ENCODE data around the gene LGI2.

The LGI2 gene

GRCh38 chr4:24968278-24968677 lies 62.5 kb downstream of the LGI2 start:
- no peak for TF ChIP-seq CTCF (IDR thresholded peaks at IDR 0.05; ENCODE audit: insufficient read depth, missing control alignments)
- DNase-seq (ENCODE audit: insufficient read length, low spot score) (no peak), FAIRE-seq (no peak)

DNA sequence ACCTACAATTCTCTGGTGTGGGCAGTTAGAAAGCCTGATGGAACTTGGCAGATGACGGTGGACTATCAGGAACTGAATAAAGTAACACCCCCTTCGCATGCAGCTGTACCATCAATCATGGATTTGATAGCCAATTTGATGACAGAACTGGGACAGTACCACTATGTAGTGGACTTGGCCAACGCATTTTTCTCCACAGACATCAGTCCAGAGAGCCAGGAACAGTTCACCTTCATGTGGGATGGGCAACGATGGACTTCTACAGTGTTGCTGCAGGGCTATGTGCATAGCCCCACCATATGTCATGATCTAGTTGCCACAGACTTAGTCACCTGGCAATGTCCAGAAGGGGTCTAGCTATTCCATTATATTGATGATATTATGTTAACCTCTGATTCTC lies 63.4 kb downstream of the LGI2 start:
- FAIRE-seq: no peak

DNA sequence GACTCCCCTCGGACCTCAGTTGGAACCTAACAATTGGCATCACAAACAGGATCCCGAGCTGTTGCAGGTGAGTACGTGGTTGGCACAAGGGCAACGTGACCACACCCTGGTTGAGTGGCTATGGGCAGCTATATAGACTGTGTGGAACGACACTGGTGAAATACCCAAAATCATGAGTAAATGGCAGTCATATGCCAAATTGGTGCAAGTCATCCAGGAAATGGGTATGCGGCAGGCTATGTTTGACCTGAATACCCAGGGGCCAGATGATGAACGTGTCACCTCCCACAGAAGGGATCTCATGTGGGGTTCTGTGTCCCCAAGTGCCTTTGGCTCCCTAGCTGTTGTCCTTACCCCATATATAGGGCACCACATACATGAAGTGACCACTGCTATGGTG lies 64.7 kb downstream of the LGI2 start:
- DNase-seq (ENCODE audit: insufficient read length, low spot score) (no peak), FAIRE-seq (no peak)
- TF ChIP-seq CTCF (IDR thresholded peaks at IDR 0.05; ENCODE audit: insufficient read depth, missing control alignments): no peak

More for the DNA sequence above, 63.4 kb downstream of the LGI2 start:
- no peak for DNase-seq (ENCODE audit: insufficient read length, low spot score)
- no peak for TF ChIP-seq CTCF (IDR thresholded peaks at IDR 0.05; ENCODE audit: insufficient read depth, missing control alignments)

- DNase-seq (ENCODE audit: insufficient read length, low spot score): no peak
- no peak for TF ChIP-seq CTCF (IDR thresholded peaks at IDR 0.05; ENCODE audit: insufficient read depth, missing control alignments)
- no peak for FAIRE-seq
These were observed 65.1 kb downstream of the LGI2 start for GRCh38 chr4:24965627-24966026.

GRCh38 chr4:24963277-24963676 lies 67.5 kb downstream of the LGI2 start:
- DNase-seq (ENCODE audit: insufficient read length, low spot score): no peak
- no peak for FAIRE-seq
- no peak for TF ChIP-seq CTCF (IDR thresholded peaks at IDR 0.05; ENCODE audit: insufficient read depth, missing control alignments)

DNA sequence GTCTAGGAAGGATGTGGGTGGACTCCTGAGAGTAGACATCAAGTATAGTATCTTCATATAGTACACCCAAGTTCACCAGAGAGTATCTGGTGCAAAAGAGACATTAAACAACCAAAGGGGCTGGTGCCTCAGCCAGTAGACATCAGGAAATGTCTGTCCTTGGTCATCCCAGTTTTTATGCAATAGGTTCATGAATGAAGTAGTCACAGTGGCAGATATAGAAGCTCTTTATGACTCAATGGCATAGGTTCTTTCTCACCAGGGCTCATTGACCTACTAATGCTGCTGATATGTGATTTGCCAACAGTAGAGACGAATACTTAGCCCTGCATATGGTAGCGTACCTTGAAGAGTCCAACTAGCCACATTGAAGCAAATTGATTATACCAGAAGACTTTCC lies 72.9 kb downstream of the LGI2 start:
- DNase-seq (ENCODE audit: insufficient read length, low spot score) (no peak), FAIRE-seq (no peak)
- no peak for TF ChIP-seq CTCF (IDR thresholded peaks at IDR 0.05; ENCODE audit: insufficient read depth, missing control alignments)

- no peak for TF ChIP-seq CTCF (IDR thresholded peaks at IDR 0.05; ENCODE audit: insufficient read depth, missing control alignments)
- FAIRE-seq: no peak
- no peak for DNase-seq (ENCODE audit: insufficient read length, low spot score)
These were observed 74.0 kb downstream of the LGI2 start for GRCh38 chr4:24956763-24957162.
